ENCODE measurements around the gene GCK.

The GCK gene

GRCh38 chr7:44222074-44222473, 32.8 kb upstream of the GCK start:
- DNase-seq: no peak

- no peak for DNase-seq
These were observed 32.1 kb upstream of the GCK start for GRCh38 chr7:44221231-44221791.

GRCh38 chr7:44220358-44221112, 31.3 kb upstream of the GCK start:
- DNase-seq: no peak

- DNase-seq: no peak
These were observed 30.8 kb upstream of the GCK start for GRCh38 chr7:44220046-44220357.

- no peak for DNase-seq
These were observed 30.3 kb upstream of the GCK start for GRCh38 chr7:44219371-44220045.

- no peak for DNase-seq
These were observed 29.4 kb upstream of the GCK start for GRCh38 chr7:44218418-44219201.

- DNase-seq: no peak
These were observed 28.7 kb upstream of the GCK start for GRCh38 chr7:44217852-44218402.

- DNase-seq: no peak
These were observed 28.0 kb upstream of the GCK start for GRCh38 chr7:44217223-44217714.

- no peak for DNase-seq
These were observed 27.4 kb upstream of the GCK start for GRCh38 chr7:44216521-44217222.

GRCh38 chr7:44216019-44216418, 26.8 kb upstream of the GCK start:
- no peak for DNase-seq

GRCh38 chr7:44215531-44215930, 26.3 kb upstream of the GCK start:
- no peak for DNase-seq

GRCh38 chr7:44213877-44214388, 24.7 kb upstream of the GCK start:
- DNase-seq: no peak

- DNase-seq: no peak
These were observed 24.1 kb upstream of the GCK start for GRCh38 chr7:44213206-44213876.

- DNase-seq: no peak
These were observed 23.4 kb upstream of the GCK start for GRCh38 chr7:44212581-44213184.

- no peak for DNase-seq
These were observed 22.8 kb upstream of the GCK start for GRCh38 chr7:44212018-44212417.

GRCh38 chr7:44211126-44211675, 22.0 kb upstream of the GCK start:
- DNase-seq: no peak

GRCh38 chr7:44210107-44210506, 20.9 kb upstream of the GCK start:
- no peak for DNase-seq

GRCh38 chr7:44208085-44208484, 18.8 kb upstream of the GCK start:
- DNase-seq: no peak

- DNase-seq: no peak
These were observed 16.8 kb upstream of the GCK start for GRCh38 chr7:44206008-44206407.

GRCh38 chr7:44201813-44202212, 12.6 kb upstream of the GCK start:
- no peak for DNase-seq

Data from GDM1 (cell line).